ENCODE measurements around the gene KHDC4. TPM values are rescaled to one million over a fixed set of nuclear protein-coding genes. Genes with fewer than 3 reads are reported as not detected.

Gene KHDC4
- 216 and 221 TPM in 2 replicates for total RNA-seq (2013; cell fraction: nucleolus; rRNA removed)
- 40.8 and 42.1 TPM in 2 replicates for total RNA-seq (2014; rRNA removed)
- total RNA-seq (2014; rRNA removed; fragmentation: Illumina TruSeq; extraction: Trizol): 42.8 and 44.4 TPM in 2 replicates
- total RNA-seq (2021): 40.5 and 41.1 TPM in 2 replicates
- 33.9 TPM for polyA plus RNA-seq (2011; ENCODE audit: low read depth)
- polyA plus RNA-seq (2011; rRNA removed): 109 and 120 TPM in 2 replicates
- 83.7 and 84.8 TPM in 2 replicates for polyA plus RNA-seq (2011; cell fraction: cytosol; rRNA removed)
- polyA plus RNA-seq (2011; cell fraction: nucleus; rRNA removed): 141 and 162 TPM in 2 replicates
- 33.4 and 38.1 TPM in 2 replicates for polyA plus RNA-seq (2012)
- polyA plus RNA-seq (2014; fragmentation: Illumina TruSeq; extraction: Trizol): 47.8 and 62.4 TPM in 2 replicates
- polyA plus RNA-seq (2014; fragmentation: Nextera tagmentation; extraction: Ambion mirVana): 10 to 100 TPM; 11.7 to 15.1 TPM
- 58.2 and 70.5 TPM in 2 replicates for polyA plus RNA-seq (2014; rRNA removed)
- polyA plus RNA-seq (2016; fragmentation: Nextera tagmentation; extraction: Ambion mirVana): 10 to 100 TPM; 39.5 to 46.9 TPM
- polyA minus RNA-seq (2011; rRNA and poly(A)+ RNA removed): 90.9 and 110 TPM in 2 replicates
- 37.3 and 41.2 TPM in 2 replicates for polyA minus RNA-seq (2011; cell fraction: cytosol; rRNA and poly(A)+ RNA removed)
- 77.4 and 88.9 TPM in 2 replicates for polyA minus RNA-seq (2011; cell fraction: nucleus; rRNA and poly(A)+ RNA removed)
- percentile 96 among the genes with signal in this experiment for Bru-seq, nascent RNA
- percentile 96 among the genes with signal in this experiment for BruChase-seq, experiment 1, labeled RNA remaining after a 6-hour chase
- BruChase-seq, experiment 2, labeled RNA remaining after a 2-hour chase: percentile 97 among the genes with signal in this experiment
- long read RNA-seq, experiment 1, partial matches to known transcripts: 0 of 5 reads
- long read RNA-seq, experiment 1, other reads (novel, unspliced or antisense): 2 of 5 reads
- long read RNA-seq, experiment 2, partial matches to known transcripts: 9 of 17 reads
- long read RNA-seq, experiment 2, other reads (novel, unspliced or antisense): 5 of 17 reads

GRCh38 chr1:155934097-155934935 is at the start of gene KHDC4:
TSS of gene KHDC4 (minus strand) at chr1:155934413. CDS start at chr1:155934373, 40 bp downstream.
- no TSS peak for BruUV-seq (replicated peaks)
- Histone ChIP-seq H2AFZ (ENCODE audit: control insufficient read depth, low read depth, low read length) (peak within 1 kb of the TSS; percentile 80), H3K9ac (ENCODE audit: control insufficient read depth, insufficient read depth, low read length) (peak within 1 kb of the TSS; percentile 89), H3K36me3 (ENCODE audit: control insufficient read depth in 2 of 2, insufficient read depth in 2 of 2, low read length in 1 of 2) (peaks cover 2 to 19% of the 10 kb centered on the region in 2 experiments), H3K27me3 (replicated peaks in 1 of 2; ENCODE audit: control insufficient read depth in 2 of 2, insufficient read depth in 2 of 2, low read length in 1 of 2) (no peaks in the 10 kb centered on the region), H3K79me2 (ENCODE audit: control insufficient read depth, insufficient read depth, low read length) (peaks cover 51% of the 10 kb centered on the region), H3K4me1 (ENCODE audit: control insufficient read depth, insufficient read depth, low read length) (peaks cover 13% of the 10 kb centered on the region), H3K27ac (ENCODE audit: control insufficient read depth, insufficient read depth) (peak within 1 kb of the TSS; percentile 87), H3K9me3 (replicated peaks; ENCODE audit: control insufficient read depth, insufficient read depth, low read length) (no peaks in the 10 kb centered on the region), H3K4me3 (peak within 1 kb of the TSS; percentile 99), H3K4me2 (ENCODE audit: control insufficient read depth, insufficient read depth) (peak within 1 kb of the TSS; percentile 96), H4K20me1 (ENCODE audit: control insufficient read depth, insufficient read depth) (peaks cover 5% of the 10 kb centered on the region; the same call in 1 of the 2 replicates)
- ChIA-PET POLR2A (interaction anchor here (0.5 to 4.2 kb wide), 16 partner anchors 10 to 260 kb away, joined by 3 to 78 read pairs (median 5); partner anchors contain the start of genes ARHGEF2, GON4L, RIT1 and SYT11), CTCF (interaction anchor here (0.6 to 6.4 kb wide), 14 partner anchors 10 to 683 kb away, joined by 3 to 84 read pairs (median 4); partner anchors contain the start of genes SSR2 and SYT11), RAD21 (ENCODE audit: unreplicated experiment) (interaction anchor here (0.6 to 6.4 kb wide), 12 partner anchors 8 to 131 kb away, joined by 3 to 49 read pairs (median 4); partner anchors contain the start of genes ARHGEF2 and SYT11), SMC1A (ENCODE audit: uncharacterized antibody, unreplicated experiment) (interaction anchor here (0.6 to 6.0 kb wide), 17 partner anchors 11 to 131 kb away, joined by 3 to 51 read pairs (median 5); partner anchors contain the start of genes GON4L and SYT11)
- intact Hi-C loops (cut with micrococcal nuclease; ENCODE audit: unreplicated experiment): loop anchor here (2.0 kb wide), 2 partner anchors 78 kb away; partner anchors contain the start of gene GON4L
- FAIRE-seq: peak; percentile 99
- WGBS (ENCODE audit: insufficient coverage, insufficient replicate concordance, low lambda C conversion rate, missing lambda C conversion rate): under 1% methylated on average over 49 of the region's 50 CpGs
- ATAC-seq: peak; percentile 92
- in situ Hi-C loops (cut with MboI): loop anchor here (5.0 kb wide), 1 partner anchor 133 kb away; no protein-coding TSS in a partner anchor
- peak; percentile 99 for DNase-seq (ENCODE audit: low read depth, low spot score)
- no peak for TF ChIP-seq MYB (IDR thresholded peaks at IDR 0.05; ENCODE audit: borderline replicate concordance, low read depth, low read length)
- TF ChIP-seq SREBF2 (IDR thresholded peaks at IDR 0.05; ENCODE audit: low read length): peak; percentile 62; the same call in 1 of the 2 replicates
- 0 out of 6 replicates have a peak, but pooled peaks of 1 of the 3 experiments have one; percentile 15 for TF ChIP-seq CTCF (IDR thresholded peaks at IDR 0.05 in 2 of 3, conservative IDR thresholded peaks at IDR 0.05 in 1 of 3; ENCODE audit: control insufficient read depth in 2 of 3, extremely low read depth in 1 of 3, insufficient read depth in 1 of 3, low read depth in 3 of 3, low read length in 3 of 3)
- TF ChIP-seq, protein P1, sequence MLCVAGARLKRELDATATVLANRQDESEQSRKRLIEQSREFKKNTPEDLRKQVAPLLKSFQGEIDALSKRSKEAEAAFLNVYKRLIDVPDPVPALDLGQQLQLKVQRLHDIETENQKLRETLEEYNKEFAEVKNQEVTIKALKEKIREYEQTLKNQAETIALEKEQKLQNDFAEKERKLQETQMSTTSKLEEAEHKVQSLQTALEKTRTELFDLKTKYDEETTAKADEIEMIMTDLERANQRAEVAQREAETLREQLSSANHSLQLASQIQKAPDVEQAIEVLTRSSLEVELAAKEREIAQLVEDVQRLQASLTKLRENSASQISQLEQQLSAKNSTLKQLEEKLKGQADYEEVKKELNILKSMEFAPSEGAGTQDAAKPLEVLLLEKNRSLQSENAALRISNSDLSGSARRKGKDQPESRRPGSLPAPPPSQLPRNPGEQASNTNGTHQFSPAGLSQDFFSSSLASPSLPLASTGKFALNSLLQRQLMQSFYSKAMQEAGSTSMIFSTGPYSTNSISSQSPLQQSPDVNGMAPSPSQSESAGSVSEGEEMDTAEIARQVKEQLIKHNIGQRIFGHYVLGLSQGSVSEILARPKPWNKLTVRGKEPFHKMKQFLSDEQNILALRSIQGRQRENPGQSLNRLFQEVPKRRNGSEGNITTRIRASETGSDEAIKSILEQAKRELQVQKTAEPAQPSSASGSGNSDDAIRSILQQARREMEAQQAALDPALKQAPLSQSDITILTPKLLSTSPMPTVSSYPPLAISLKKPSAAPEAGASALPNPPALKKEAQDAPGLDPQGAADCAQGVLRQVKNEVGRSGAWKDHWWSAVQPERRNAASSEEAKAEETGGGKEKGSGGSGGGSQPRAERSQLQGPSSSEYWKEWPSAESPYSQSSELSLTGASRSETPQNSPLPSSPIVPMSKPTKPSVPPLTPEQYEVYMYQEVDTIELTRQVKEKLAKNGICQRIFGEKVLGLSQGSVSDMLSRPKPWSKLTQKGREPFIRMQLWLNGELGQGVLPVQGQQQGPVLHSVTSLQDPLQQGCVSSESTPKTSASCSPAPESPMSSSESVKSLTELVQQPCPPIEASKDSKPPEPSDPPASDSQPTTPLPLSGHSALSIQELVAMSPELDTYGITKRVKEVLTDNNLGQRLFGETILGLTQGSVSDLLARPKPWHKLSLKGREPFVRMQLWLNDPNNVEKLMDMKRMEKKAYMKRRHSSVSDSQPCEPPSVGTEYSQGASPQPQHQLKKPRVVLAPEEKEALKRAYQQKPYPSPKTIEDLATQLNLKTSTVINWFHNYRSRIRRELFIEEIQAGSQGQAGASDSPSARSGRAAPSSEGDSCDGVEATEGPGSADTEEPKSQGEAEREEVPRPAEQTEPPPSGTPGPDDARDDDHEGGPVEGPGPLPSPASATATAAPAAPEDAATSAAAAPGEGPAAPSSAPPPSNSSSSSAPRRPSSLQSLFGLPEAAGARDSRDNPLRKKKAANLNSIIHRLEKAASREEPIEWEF (IDR thresholded peaks at IDR 0.05; ENCODE audit: insufficient replicate concordance, low read depth, low read length): peak; percentile 34
